Measurements from ENCODE around the gene ZNF784.
A peak's percentile ranks its signal among the peaks of the same experiment; 100 is the strongest.

ZNF784 gene

GRCh38 chr19:55603115-55603514 is 21.3 kb downstream of the ZNF784 start:
- H3K4me3 ChIP-seq = no peak overlapping the region
- no peak overlapping the region for H3K27ac ChIP-seq
- no peak for DNase-seq (ENCODE audit: low spot score)
- TF ChIP-seq, protein P1, sequence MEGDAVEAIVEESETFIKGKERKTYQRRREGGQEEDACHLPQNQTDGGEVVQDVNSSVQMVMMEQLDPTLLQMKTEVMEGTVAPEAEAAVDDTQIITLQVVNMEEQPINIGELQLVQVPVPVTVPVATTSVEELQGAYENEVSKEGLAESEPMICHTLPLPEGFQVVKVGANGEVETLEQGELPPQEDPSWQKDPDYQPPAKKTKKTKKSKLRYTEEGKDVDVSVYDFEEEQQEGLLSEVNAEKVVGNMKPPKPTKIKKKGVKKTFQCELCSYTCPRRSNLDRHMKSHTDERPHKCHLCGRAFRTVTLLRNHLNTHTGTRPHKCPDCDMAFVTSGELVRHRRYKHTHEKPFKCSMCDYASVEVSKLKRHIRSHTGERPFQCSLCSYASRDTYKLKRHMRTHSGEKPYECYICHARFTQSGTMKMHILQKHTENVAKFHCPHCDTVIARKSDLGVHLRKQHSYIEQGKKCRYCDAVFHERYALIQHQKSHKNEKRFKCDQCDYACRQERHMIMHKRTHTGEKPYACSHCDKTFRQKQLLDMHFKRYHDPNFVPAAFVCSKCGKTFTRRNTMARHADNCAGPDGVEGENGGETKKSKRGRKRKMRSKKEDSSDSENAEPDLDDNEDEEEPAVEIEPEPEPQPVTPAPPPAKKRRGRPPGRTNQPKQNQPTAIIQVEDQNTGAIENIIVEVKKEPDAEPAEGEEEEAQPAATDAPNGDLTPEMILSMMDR (IDR thresholded peaks at IDR 0.05) = no peak

DNA sequence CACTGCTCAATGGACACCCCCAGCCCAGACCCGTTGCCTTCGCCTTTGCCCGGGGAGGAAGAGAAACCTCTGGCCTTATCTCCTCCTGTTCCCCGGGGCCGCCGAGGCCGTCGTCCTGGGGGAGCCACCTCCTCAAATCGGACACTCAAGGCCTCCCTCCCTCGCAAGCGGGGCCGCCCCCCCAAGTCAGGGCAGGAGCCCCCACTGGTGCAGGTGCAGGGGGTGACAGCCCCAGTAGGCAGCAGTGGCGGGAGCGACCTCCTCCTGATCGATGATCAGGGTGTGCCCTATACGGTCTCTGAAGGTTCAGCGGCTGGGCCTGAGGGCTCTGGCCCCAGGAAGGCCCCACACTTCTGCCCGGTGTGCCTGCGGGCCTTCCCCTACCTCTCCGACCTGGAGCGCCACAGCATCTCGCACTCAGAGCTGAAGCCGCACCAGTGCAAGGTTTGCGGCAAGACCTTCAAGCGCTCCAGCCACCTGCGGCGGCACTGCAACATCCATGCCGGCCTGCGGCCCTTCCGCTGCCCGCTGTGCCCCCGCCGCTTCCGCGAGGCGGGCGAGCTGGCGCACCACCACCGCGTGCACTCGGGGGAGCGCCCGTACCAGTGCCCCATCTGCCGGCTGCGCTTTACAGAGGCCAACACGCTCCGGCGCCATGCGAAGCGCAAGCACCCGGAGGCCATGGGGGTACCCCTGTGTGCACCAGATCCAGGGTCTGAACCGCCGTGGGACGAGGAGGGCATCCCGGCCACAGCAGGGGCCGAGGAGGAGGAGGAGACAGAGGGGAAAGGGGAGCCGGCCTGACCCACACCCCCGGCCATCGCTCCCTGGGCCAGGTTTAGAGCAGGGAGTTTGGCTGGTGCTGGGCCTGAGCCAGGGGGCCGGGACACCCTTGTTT is 22.0 kb downstream of the ZNF784 start:
- Histone ChIP-seq H3K27ac (no peak overlapping the region), H3K4me3 (no peak overlapping the region)
- TF ChIP-seq, protein P1 (IDR thresholded peaks at IDR 0.05) = no peak
- no peak for DNase-seq (ENCODE audit: low spot score)

GRCh38 chr19:55601084-55601483 is 23.3 kb downstream of the ZNF784 start:
- TF ChIP-seq, protein P1 (IDR thresholded peaks at IDR 0.05) = no peak
- Histone ChIP-seq H3K4me3 (peak overlapping the region; percentile 96), H3K27ac (peak overlapping the region; percentile 96)
- DNase-seq (ENCODE audit: low spot score) = no peak

- peak overlapping the region; percentile 96 for H3K4me3 ChIP-seq
- TF ChIP-seq, protein P1 (IDR thresholded peaks at IDR 0.05) = no peak
- peak overlapping the region; percentile 96 for H3K27ac ChIP-seq
- no peak for DNase-seq (ENCODE audit: low spot score)
These were observed 23.7 kb downstream of the ZNF784 start for GRCh38 chr19:55600662-55601028.

DNA sequence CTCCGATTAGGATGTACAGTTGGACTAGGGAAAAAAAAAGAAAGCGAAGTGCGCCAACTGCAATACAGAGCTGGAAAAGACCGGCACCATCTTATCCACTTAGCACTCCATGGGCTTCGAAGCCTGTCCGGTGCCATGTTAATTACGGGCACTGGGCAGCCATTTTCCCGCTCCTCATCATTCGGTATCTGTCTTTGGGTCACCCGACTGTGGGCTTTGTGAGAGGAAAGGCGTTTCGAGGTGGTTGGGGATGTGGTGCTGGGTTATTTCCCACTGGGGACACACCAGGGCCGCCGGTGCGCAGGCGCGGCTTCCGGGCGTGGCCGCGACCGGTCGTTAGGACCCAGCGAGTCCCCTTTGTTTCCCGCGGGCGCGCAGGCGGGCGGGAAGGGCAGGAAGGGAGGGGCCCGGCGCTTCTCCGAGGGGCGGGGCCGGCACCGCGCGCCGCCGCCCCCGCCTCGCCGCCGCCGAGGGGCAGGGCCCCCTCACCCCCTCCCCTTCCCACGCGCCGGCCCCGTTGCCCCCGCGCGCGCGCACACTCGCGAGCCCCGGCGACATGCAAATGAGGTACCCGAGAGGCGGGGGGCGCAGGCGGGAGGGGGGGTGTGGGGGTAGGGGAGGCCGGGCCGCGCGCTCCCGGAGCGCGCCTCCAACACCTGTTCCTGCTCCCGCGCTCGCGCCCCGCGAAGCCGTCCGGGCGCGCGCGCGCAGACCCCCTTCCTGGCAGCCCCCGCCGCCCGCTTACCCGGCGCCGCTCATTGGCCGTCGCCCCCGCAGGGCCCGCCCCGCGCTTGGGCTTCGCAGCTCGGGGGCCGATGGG is 24.3 kb downstream of the ZNF784 start, which contains the start of gene ZNF524:
ZNF524 (plus strand) TSS at position 447 of the 820 bp plus-strand sequence. CDS start 1,825 bp downstream, outside the sequence.
- Histone ChIP-seq H3K27ac (peak within 1 kb of the TSS; percentile 96), H3K4me3 (peak within 1 kb of the TSS; percentile 96)
- DNase-seq (ENCODE audit: low spot score) = peak; percentile 92
- TF ChIP-seq, protein P1 (IDR thresholded peaks at IDR 0.05) = no peak

- Histone ChIP-seq H3K4me3 (peak within 1 kb of the TSS; percentile 96), H3K27ac (peak within 1 kb of the TSS; percentile 96)
- DNase-seq (ENCODE audit: low spot score) = peak; percentile 100
- TF ChIP-seq, protein P1 (IDR thresholded peaks at IDR 0.05) = no peak
These were observed 24.9 kb downstream of the ZNF784 start, which contains the start of gene FIZ1 for GRCh38 chr19:55599468-55599841. FIZ1 (minus strand) TSS chr19:55599517; CDS start chr19:55597865, 1,652 bp downstream.

Measured in coronary artery (tissue), 2 donors.